Testis (tissue), 2 donors: ENCODE measurements around the gene C10orf105.

ENCODE experiments used
- CTCF ChIP-seq, 3 experiments: fragments of 450-650 bp in 2 of 3; fragments of 200-600 bp in 1 of 3; sonication (generic) in 1 of 3; IDR thresholded peaks; one replicate each; pipeline ENCODE4 v1.5.1; 2016 to 2019; ENCODE audit warnings: antibody characterized with exemption in 3 of 3, mild to moderate bottlenecking in 2 of 3, moderate library complexity in 1 of 3
- POLR2A ChIP-seq: fragments of 450-650 bp; IDR thresholded peaks from one replicate; pipeline ENCODE4 v1.6.1; 2017; ENCODE audit warnings: antibody characterized with exemption, mild to moderate bottlenecking, moderate library complexity

DNA sequence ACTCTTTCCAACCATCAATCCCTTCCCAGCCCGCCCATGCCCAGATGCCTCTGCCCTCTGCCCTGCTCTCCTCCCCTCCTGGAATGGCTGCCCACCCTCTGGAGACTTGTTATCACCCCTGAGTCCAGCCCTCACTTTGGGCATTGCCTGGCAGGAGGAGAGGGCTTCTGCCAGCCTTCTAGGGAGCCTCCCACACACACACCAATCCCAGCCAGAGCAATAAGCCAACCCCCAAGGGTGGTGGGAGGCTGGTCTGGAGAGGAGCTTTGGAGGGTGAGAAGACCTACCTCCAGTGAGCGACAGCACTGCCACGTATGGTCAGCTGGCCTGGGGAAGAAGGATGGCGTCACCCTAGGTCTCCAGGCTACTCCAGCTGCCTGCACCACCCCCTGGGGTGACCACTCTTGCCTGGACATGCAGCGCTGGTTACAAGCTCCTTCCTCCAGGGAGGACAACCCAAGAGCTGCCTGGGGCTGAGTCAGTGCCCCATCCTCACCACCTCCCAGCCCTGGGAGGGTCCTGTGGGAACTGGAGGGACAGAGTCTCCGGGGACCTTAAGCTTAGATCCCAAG, 8.4 kb downstream of the C10orf105 start:
- TF ChIP-seq CTCF (IDR thresholded peaks at IDR 0.05) (no peak), POLR2A (no peak)
